ENCODE results near the gene ITGBL1.

Gene ITGBL1

GRCh38 chr13:101570410-101570809, 117.9 kb downstream of the ITGBL1 start:
- DNase-seq: no peak

GRCh38 chr13:101572456-101572855, 120.0 kb downstream of the ITGBL1 start:
- no peak for DNase-seq

GRCh38 chr13:101575581-101575980, 123.1 kb downstream of the ITGBL1 start:
- DNase-seq: no peak

GRCh38 chr13:101576455-101576854, 124.0 kb downstream of the ITGBL1 start:
- no peak for DNase-seq

- DNase-seq: no peak
Observed at GRCh38 chr13:101576977-101577376, 124.5 kb downstream of the ITGBL1 start.

GRCh38 chr13:101579281-101579802, 126.9 kb downstream of the ITGBL1 start:
- DNase-seq: no peak

- DNase-seq: no peak
Observed at GRCh38 chr13:101584331-101584730, 131.9 kb downstream of the ITGBL1 start.

- DNase-seq: no peak
Observed at GRCh38 chr13:101590479-101590878, 138.0 kb downstream of the ITGBL1 start.

GRCh38 chr13:101594936-101595335, 142.5 kb downstream of the ITGBL1 start:
- DNase-seq: no peak

GRCh38 chr13:101596803-101597202, 144.3 kb downstream of the ITGBL1 start:
- DNase-seq: no peak

GRCh38 chr13:101611491-101612475, 159.3 kb downstream of the ITGBL1 start:
- DNase-seq: no peak

GRCh38 chr13:101612735-101613134, 160.3 kb downstream of the ITGBL1 start:
- no peak for DNase-seq

GRCh38 chr13:101614491-101614890, 162.0 kb downstream of the ITGBL1 start:
- DNase-seq: no peak

- DNase-seq: no peak
Observed at GRCh38 chr13:101618440-101619187, 166.1 kb downstream of the ITGBL1 start.

- DNase-seq: no peak
Observed at GRCh38 chr13:101621099-101621498, 168.6 kb downstream of the ITGBL1 start.

- peak in 3 of 4 experiments; percentile 10 to 30 (median 27) for DNase-seq
Observed at GRCh38 chr13:101623470-101624209, 171.2 kb downstream of the ITGBL1 start.

- peak in 3 of 4 experiments; percentile 3 to 58 (median 19) for DNase-seq
Observed at GRCh38 chr13:101624210-101624922, 171.9 kb downstream of the ITGBL1 start.

GRCh38 chr13:101624981-101625380, 172.5 kb downstream of the ITGBL1 start:
- peak in 3 of 4 experiments; percentile 3 to 13 (median 6) for DNase-seq

GRCh38 chr13:101626925-101627555, 174.6 kb downstream of the ITGBL1 start:
- DNase-seq: peak in 2 of 4 experiments; percentile 3 to 32

- DNase-seq: no peak
Observed at GRCh38 chr13:101627556-101627943, 175.1 kb downstream of the ITGBL1 start.

GRCh38 chr13:101628900-101629299, 176.4 kb downstream of the ITGBL1 start:
- DNase-seq: no peak

Measured in suppressor macrophage (primary cell).